Activated effector memory CD4-positive, alpha-beta T cell treated with anti-CD3 and anti-CD28 coated beads, Interleukin-2, amount 50 U/mL, for 16 hours (primary cell): Measurements from ENCODE around the gene CMIP.

Experiments
- DNase-seq: peaks from one replicate; pipeline ENCODE4 v3.0.0-alpha.2; 2020

The CMIP gene

DNA sequence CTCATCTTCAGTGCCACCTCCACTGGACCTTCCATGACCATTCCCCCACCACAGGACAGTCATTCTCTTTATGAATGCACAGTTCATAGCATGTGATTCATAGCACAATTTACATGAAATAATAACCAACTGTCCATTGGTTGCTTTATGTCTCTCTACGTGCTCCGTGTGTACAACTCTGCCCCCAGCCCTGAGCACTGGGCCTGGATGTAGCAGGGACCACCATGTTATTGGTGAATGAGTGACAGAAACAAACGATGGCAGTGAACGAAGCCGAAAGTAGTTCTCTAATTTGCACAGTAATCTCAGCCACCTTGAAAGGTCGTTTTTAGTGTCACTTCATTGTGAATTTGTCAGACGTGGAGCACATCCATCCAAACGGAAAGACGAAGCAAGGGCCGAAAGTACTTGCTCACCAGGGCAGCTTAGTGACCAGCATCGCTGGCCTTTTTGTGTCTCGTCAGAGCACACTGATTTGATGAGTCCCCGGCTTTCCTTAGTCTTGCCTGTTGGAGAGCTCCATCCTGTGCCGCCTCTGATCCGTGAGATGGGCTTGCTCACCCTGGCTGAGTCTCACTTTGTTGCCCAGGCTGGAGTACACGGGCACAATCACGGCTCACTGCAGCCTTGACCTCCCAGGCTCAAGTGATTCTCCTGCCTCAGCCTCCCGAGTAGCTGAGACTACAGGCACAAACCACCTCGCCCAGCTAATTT lies 95.3 kb downstream of the CMIP start:
- DNase-seq: no peak

- DNase-seq: no peak
Observed at GRCh38 chr16:81541314-81541713, 96.7 kb downstream of the CMIP start.

DNA sequence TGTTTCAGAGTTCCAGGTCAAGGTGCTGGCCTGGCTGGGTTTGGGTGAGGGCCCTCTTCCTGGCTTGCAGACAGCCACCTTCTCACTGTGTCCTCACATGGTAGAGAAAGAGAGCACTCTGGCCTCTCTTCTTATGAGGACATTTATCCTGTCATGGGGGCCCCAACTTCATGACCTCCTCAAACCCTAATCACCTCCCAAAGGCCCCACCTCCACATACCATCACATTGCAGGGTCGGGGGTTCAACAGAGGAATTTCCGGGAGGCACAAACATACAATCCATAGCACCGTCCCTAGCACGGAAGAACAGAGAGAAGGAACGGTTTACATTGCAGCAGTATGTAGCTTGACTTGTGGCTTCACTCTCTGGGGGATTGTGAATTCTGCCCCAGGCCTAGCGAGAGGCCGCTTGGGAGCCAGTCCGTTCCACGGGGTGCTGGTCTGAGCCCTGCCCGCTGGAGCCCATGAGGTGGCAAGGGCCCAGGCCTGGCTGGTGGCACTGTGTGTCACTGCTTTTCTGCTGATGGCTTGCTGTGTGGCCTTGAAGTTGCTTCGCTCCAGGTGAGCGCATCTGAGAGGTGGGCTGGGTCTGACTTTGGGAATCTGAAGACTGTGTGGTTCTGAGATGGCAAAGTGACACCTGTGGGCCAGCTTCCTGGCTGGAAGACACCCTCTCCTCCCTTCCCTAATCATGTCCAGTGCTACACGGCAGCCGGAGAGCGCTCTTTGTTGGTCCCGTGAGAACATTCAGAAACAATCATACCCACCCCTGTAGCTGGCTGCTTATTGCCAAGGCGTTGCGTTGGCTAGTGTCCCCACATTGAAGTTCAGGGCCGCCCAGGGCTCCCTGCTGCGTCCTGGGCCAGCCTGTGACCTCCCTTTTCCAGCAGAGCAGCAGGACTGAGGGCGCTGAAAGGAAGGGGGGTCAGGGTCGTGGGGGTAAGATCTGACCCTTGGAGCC lies 98.3 kb downstream of the CMIP start:
- no peak for DNase-seq

- no peak for DNase-seq
Observed at GRCh38 chr16:81543571-81543970, 99.0 kb downstream of the CMIP start.

GRCh38 chr16:81544261-81544660 lies 99.7 kb downstream of the CMIP start:
- no peak for DNase-seq

DNA sequence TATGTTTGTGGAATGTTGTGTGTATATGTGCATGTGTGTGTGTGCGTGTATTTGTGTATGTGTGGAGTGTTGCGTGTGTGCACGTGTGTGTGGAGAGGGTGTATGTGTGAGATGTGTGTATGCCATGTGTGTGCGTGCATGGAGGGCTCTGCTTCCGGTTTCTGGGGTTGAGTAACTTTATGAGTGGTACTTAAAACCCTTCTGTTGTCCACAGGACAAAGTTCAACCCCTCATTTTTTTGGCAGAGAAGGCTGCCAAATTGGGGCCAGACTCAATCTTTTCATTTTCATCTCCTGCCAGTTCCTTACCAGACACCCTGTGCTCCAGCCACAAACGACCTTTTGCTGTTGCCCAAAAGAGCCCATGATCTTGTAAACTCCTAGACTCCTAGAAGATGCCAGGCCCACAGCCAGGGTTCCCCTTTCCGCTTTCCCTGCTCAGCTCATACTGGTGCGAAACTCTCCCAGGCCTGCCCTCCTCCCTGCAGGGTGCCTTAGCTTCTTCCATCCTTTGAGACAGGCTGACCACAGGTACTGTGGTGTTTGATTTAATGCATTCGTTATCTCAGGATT lies 100.2 kb downstream of the CMIP start:
- no peak for DNase-seq

- DNase-seq: no peak
Observed at GRCh38 chr16:81545470-81546250, 101.1 kb downstream of the CMIP start.

- DNase-seq: no peak
Observed at GRCh38 chr16:81546781-81547180, 102.2 kb downstream of the CMIP start.

DNA sequence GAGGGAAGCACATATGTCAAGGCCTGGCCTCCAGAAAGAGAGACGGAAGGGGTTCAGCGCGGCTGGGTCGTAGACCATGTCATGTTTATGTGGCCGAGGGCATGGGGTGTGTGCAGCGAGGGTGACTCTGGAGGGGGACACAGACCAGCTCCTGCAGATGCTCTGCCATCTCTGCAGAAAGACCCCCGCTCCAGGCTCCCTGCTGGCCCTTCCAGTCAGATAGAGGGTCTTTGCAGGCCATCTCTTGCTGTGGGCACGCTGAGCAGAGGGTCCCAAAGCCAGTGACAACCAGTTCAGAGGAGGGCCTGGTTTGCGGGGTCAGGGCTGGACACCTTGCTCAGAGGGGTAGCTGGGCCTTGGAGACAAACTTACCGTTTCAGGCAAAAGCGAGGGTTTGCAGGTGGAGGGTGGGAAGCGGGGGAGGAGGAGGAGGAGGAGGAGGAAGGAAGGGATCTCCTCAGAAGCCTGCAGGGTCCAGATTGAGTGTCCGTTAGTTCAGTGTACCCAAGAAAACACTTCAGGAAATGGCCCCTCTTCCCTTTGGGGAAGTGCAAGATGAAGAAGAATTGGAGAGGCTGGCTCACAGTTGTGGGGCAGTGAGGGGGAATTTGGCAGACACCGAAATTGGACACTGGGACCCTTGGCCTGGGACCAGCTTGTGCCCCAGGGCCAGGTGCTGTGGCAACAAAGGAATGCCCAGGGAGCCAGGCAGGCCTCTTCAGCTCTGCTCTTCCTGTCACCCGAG lies 102.8 kb downstream of the CMIP start:
- DNase-seq: no peak

- no peak for DNase-seq
Observed at GRCh38 chr16:81547939-81548216, 103.3 kb downstream of the CMIP start.

GRCh38 chr16:81548551-81548875 lies 103.9 kb downstream of the CMIP start:
- no peak for DNase-seq

DNA sequence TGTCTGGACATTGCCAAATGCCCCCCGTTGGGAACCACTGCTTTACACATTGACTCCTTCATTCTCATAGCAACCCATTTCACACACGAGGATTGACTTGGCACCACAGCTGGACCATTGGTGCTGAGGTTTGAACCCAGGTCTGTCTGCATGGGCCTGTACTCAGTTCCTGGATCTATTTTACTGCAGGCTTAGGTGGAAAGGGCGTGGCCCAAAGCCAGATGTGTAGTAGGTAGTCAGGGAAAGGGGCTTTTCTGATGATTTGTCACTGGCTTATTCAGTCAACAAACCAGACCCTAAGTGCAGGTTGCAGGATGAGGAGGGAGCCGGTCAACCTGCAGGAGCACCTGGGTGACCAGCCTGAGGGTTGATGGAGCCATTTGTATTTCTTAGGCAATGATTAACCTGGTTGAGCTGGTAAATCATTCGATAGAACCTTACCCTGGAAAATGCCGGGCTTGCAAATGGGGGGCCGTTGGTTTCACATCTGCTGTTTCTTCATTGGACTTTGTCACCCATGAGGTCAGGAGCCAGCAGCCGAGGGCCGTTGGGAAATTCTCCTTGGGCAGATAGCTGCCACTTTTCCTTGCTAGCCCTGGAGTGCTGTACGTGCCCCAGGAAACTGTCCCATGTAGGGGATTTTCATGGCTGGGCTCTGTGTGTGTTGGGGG lies 104.4 kb downstream of the CMIP start:
- no peak for DNase-seq

GRCh38 chr16:81549547-81550431 lies 105.2 kb downstream of the CMIP start:
- DNase-seq: no peak

DNA sequence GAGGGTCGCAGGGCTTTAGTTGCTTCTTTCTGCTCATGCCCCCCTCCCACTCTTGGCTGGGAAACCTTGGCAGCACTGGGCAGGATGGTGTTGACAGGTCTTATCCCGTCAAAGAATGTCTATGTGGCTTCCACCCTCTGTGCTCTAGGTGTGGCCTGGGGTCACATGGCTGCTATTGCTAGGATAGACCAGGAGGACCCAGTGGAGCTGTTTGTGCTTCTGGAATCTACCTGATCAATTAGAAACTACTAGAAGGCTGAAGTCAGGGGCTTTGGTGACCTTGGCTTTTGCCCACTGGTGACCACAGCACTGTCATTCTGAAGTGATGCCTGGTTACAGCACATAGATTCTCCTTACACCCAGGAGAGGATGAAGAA lies 105.8 kb downstream of the CMIP start:
- no peak for DNase-seq

GRCh38 chr16:81551151-81551808 lies 106.7 kb downstream of the CMIP start:
- DNase-seq: no peak

DNA sequence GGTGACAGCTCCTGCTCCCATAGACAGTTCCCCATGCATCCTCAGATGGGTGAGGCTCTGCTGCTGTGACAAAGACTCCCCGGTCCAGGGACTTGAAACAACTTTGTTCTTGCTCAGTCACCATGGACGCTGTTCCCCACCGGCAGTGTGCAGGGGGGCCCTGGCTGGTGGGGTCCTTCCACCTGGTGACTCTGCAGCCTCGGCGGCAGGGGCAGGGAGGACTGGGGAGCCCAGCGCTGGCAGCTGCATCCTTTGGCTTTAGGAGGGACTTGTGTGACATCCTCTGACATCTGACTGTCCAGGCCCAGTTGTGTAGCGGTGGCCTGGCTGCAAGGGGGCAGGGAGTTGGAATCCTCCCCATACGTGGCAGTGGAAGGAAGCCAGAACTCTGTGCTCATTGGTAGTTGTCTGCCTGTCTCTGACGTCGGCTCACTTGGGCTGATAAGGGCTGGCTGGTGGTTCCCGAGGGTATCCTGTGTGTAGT lies 107.3 kb downstream of the CMIP start:
- DNase-seq: no peak

DNA sequence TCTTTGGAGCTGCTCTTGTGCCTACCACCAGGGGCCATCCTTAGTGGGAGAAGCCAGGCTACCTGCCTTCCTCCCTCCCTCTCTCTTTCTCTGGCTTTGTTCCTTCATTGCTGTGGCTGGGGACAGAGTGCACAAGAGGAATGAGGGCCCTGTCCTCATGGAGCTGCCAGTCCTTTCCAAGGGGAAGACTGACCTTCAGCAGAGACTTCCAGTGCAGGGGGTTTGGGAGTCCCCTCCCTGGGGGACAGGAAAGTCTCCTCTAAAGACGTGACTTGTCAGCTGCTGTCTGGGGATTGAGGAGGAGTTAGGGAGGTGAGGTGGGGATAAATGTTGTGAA lies 108.1 kb downstream of the CMIP start:
- no peak for DNase-seq

- DNase-seq: no peak
Observed at GRCh38 chr16:81553080-81553813, 108.6 kb downstream of the CMIP start.

DNA sequence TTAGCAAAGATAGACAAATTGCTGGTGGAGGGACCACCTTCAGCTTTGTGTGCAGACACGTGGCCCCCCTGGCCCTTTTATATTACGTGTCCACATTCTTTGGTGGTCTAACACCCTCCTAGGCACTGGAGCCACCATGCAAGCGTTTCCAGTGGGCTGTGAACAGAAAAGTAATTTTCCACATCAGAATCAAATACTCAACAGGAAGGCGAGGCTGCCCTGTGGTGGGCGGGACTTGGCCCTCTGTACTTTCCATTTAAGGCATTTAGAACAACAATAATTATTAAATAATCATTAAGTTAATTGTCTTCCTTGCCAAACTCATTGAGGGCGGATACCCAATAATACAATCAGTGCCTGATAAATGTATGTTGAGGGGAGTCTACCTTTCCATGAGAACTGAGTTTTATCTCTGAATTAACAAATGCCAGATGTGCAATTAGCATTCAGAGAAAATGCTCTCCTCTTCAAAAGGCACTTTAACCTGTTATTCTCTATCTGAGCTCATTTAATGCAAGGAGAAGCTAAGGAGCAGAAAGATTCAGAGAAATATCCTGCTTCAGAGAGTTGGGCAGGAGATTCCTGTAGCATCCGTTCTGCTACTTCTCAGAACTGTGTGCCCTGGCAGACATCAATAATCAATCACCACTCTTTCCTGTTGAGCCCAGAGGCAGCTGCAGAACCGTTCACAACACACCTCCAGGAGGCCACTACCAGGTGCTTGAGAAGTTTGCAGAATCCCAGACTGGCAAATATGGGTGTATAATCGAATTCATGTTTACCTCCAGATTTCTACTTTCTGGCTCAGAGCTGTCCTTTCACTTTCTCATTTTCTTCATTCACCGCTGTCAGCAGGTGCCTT lies 109.4 kb downstream of the CMIP start:
- no peak for DNase-seq
